ENCODE measurements around the gene ARHGEF4.

Gene ARHGEF4

DNA sequence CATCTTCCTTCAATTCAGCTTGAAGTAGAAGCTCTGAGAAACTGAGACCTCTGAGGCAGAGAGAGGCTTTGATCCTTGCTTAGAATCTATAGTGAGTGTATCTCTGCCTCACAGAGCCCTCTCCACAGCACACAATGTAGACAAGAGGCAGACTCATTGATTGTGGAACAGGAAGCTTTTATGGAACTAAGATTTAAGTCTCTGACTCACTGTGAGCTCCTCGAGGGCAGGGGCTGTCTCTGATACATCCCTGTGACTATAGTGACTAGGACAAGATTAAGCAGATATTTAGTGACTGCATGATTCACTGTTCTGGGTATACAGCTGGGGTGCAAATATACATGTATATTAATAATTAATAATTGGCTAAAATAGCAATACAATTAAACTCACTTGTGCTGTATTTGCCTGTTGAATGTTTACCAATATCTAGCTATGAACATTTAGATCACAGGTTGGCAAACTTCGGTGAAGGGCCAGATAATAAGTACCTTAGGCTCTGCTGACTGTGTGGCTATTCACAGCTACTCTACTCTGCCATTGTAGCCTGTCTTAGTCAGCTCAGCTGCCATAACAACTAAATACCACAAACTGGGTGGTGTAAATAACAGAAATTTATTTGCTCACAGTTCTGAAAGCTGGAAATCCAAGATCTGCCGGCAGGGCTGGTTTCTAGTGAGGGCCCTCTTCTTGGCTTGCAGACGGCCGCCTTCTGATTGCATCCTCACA, 54.4 kb downstream of the ARHGEF4 start:
- TF ChIP-seq, protein P1, sequence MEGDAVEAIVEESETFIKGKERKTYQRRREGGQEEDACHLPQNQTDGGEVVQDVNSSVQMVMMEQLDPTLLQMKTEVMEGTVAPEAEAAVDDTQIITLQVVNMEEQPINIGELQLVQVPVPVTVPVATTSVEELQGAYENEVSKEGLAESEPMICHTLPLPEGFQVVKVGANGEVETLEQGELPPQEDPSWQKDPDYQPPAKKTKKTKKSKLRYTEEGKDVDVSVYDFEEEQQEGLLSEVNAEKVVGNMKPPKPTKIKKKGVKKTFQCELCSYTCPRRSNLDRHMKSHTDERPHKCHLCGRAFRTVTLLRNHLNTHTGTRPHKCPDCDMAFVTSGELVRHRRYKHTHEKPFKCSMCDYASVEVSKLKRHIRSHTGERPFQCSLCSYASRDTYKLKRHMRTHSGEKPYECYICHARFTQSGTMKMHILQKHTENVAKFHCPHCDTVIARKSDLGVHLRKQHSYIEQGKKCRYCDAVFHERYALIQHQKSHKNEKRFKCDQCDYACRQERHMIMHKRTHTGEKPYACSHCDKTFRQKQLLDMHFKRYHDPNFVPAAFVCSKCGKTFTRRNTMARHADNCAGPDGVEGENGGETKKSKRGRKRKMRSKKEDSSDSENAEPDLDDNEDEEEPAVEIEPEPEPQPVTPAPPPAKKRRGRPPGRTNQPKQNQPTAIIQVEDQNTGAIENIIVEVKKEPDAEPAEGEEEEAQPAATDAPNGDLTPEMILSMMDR (IDR thresholded peaks at IDR 0.05), result no peak

DNA sequence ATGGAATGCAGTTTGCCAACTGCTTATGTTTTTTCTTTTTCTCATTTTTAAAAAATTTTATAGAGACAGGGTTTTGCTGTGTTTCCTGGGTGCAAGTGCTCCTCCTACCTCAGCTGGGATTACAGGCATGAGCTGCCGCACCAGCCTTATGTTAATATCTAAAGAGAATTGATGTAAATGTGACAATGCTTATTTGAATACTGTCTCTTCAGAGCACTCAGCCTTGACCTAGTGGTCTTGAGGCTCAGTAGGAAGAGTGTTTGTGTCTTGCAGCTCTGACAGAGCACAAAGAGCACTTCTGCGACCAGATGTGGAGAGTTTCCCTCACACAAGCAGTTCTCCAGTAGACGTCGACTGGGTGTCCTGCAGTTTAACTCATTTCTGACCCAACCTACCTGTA, 55.3 kb downstream of the ARHGEF4 start:
- TF ChIP-seq, protein P1 (IDR thresholded peaks at IDR 0.05), result no peak

- TF ChIP-seq, protein P1 (IDR thresholded peaks at IDR 0.05), result no peak
Measured at GRCh38 chr2:130892793-130893785, 56.4 kb downstream of the ARHGEF4 start.

- TF ChIP-seq, protein P1 (IDR thresholded peaks at IDR 0.05), result no peak
Measured at GRCh38 chr2:130894326-130894942, 57.7 kb downstream of the ARHGEF4 start.

DNA sequence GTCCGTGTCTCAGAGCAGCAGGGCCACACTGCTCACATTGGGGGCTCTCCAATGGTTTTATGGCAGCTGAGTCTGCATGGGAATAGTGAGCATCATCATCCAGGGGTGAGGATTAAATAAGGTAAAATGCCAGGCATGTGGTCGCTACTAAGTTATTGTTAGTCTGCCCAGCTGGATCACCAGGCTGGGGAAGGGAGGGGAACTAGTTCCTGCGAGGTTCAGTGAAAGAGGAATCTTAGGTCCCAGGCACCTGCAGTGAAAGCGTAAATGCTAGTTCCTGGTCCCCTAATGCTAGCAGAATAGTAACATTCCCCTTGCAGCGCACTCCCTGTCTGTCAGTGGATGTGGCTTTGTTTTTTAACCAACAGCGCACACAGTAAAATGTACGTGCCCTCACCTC, 60.1 kb downstream of the ARHGEF4 start:
- TF ChIP-seq, protein P1 (IDR thresholded peaks at IDR 0.05), result no peak

- TF ChIP-seq, protein P1 (IDR thresholded peaks at IDR 0.05), result no peak
Measured at GRCh38 chr2:130898553-130898952, 61.8 kb downstream of the ARHGEF4 start.

DNA sequence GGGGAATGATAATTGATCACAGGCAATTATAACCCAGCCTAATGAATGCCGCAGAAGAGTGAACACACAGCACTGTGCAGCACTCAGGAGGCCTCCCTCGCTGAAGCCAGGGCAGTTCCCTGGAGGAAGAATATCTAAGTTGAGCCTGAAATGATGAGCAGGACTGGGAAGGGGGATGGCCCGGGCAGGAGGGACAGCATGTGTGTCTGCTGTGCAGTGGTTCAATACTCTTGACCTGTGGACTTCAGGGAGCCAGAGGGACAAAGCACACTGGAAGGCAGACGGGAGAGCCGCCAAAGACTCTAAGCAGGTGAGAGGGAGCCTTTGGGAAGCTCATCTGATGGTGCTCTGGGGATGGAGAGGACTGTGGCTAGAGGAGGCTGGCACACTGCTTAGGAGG, 62.6 kb downstream of the ARHGEF4 start:
- TF ChIP-seq, protein P1 (IDR thresholded peaks at IDR 0.05), result no peak

Measured in LNCAP (cell line).